Stimulated activated CD4-positive, alpha-beta T cell treated with anti-CD3 and anti-CD28 coated beads, TNF-alpha, amount 100 ng/mL, for 24 hours (primary cell): ENCODE measurements around the gene KATNB1.
"Not testable (repeated sequence)": the region's sequence is repeated elsewhere in the genome, so short reads cannot be mapped to it uniquely, and the experiment has no call there.

Experiments used
- DNase-seq, 3 experiments: peaks; one replicate each; pipeline ENCODE4 v3.0.0-alpha.2; 2020; ENCODE audit warnings: low read depth in 3 of 3

Gene KATNB1

GRCh38 chr16:57743458-57743857, 7.9 kb downstream of the KATNB1 start:
- DNase-seq = no peak

- no peak for DNase-seq
Observed at GRCh38 chr16:57743886-57744641, 8.5 kb downstream of the KATNB1 start.

- DNase-seq = no peak
Observed at GRCh38 chr16:57744642-57744903, 9.0 kb downstream of the KATNB1 start.

- no peak for DNase-seq
Observed at GRCh38 chr16:57745768-57746167, 10.2 kb downstream of the KATNB1 start.

- DNase-seq = not testable (repeated sequence)
Observed at GRCh38 chr16:57746316-57746715, 10.7 kb downstream of the KATNB1 start.

- no peak for DNase-seq
Observed at GRCh38 chr16:57747091-57747490, 11.5 kb downstream of the KATNB1 start.

GRCh38 chr16:57747496-57747895, 11.9 kb downstream of the KATNB1 start:
- DNase-seq = no peak

GRCh38 chr16:57747996-57748395, 12.4 kb downstream of the KATNB1 start:
- no peak for DNase-seq

- DNase-seq = no peak
Observed at GRCh38 chr16:57748596-57748995, 13.0 kb downstream of the KATNB1 start.

- no peak for DNase-seq
Observed at GRCh38 chr16:57749101-57749692, 13.6 kb downstream of the KATNB1 start.

GRCh38 chr16:57749856-57750452, 14.4 kb downstream of the KATNB1 start:
- DNase-seq = no peak

- no peak for DNase-seq
Observed at GRCh38 chr16:57750796-57751538, 15.4 kb downstream of the KATNB1 start.

GRCh38 chr16:57751539-57752202, 16.1 kb downstream of the KATNB1 start:
- DNase-seq = no peak

- no peak for DNase-seq
Observed at GRCh38 chr16:57752203-57752580, 16.6 kb downstream of the KATNB1 start.

GRCh38 chr16:57752581-57753447, 17.2 kb downstream of the KATNB1 start:
- no peak for DNase-seq

- DNase-seq = no peak
Observed at GRCh38 chr16:57753448-57754353, 18.1 kb downstream of the KATNB1 start.

- DNase-seq = no peak
Observed at GRCh38 chr16:57754354-57755060, 18.9 kb downstream of the KATNB1 start.

GRCh38 chr16:57755061-57755684, 19.6 kb downstream of the KATNB1 start:
- no peak for DNase-seq
